ENCODE data around the gene ZNF487. TPM values are rescaled to one million over a fixed set of nuclear protein-coding genes. Genes with fewer than 3 reads are reported as not detected.

Gene ZNF487
- total and polyA plus RNA-seq, 10 of the 15 experiments (the other 5 are each of a cell fraction or from before 2014, with no cell fraction given) = 0.74 to 2.1 (median 1.1) TPM

GRCh38 chr10:43420369-43421200 is 16.3 kb upstream of the ZNF487 start (continued):
- TF ChIP-seq E4F1 (IDR thresholded peaks at IDR 0.05; ENCODE audit: borderline replicate concordance, partially characterized antibody) (no peak), SUPT20H (IDR thresholded peaks at IDR 0.05; ENCODE audit: borderline replicate concordance, control insufficient read depth, low read depth, low read length) (no peak), CHD4 (IDR thresholded peaks at IDR 0.05) (no peak), WRNIP1 (IDR thresholded peaks at IDR 0.05; ENCODE audit: borderline replicate concordance, low read depth, low read length) (no peak), BMI1 (IDR thresholded peaks at IDR 0.05; ENCODE audit: borderline replicate concordance) (no peak), MAX (IDR thresholded peaks at IDR 0.05; ENCODE audit: low read depth, low read length) (peak; percentile 64), BCLAF1 (IDR thresholded peaks at IDR 0.05) (no peak), CREB1 (IDR thresholded peaks at IDR 0.05; ENCODE audit: low read depth) (no peak), CBX3 (IDR thresholded peaks at IDR 0.05; ENCODE audit: borderline replicate concordance, low read depth) (no peak), BHLHE40 (IDR thresholded peaks at IDR 0.05; ENCODE audit: borderline replicate concordance in 1 of 2, low read depth in 2 of 2, low read length in 1 of 2) (peak; percentile 43 to 79; a peak in 3 of 4 replicates), YY1 (IDR thresholded peaks at IDR 0.05; ENCODE audit: low read depth, low read length) (peak; percentile 75), EP300 (IDR thresholded peaks at IDR 0.05; ENCODE audit: borderline replicate concordance in 1 of 2, control insufficient read depth in 1 of 2, low read depth in 2 of 2, low read length in 2 of 2) (no peak), ZBTB4 (CRISPR knock-in tag; IDR thresholded peaks at IDR 0.05) (no peak), IRF4 (IDR thresholded peaks at IDR 0.05; ENCODE audit: low read depth, low read length) (no peak), STAT1 (conservative IDR thresholded peaks at IDR 0.05) (0 out of 2 replicates have a peak, but pooled peaks have one; percentile 54), ATF7 (IDR thresholded peaks at IDR 0.05; ENCODE audit: low read depth) (peak; percentile 18; the same call in 1 of the 2 replicates), CREM (IDR thresholded peaks at IDR 0.05; ENCODE audit: low read depth) (0 out of 2 replicates have a peak, but pooled peaks have one; percentile 33)

Measured in GM12878 (cell line).